Measurements from ENCODE around the gene STEEP1. TPM values are rescaled to one million over a fixed set of nuclear protein-coding genes. Genes with fewer than 3 reads are reported as not detected.

Gene STEEP1
- total RNA-seq, 1 experiment from 2014 or later = 30.4 TPM

GRCh38 chrX:119492463-119492862 lies 72.7 kb downstream of the STEEP1 start:
- H3K9ac ChIP-seq (ENCODE audit: extremely low read depth, insufficient read length, low read length) = no peak overlapping the region
- peaks cover 25% of the 10 kb centered on the region for H3K9me3 ChIP-seq (ENCODE audit: control insufficient read depth, low read depth, low read length)
- no peak overlapping the region for H2BK15ac ChIP-seq (ENCODE audit: low read depth, low read length)
- Mint-ChIP-seq H3K4me1 (peaks cover 7% of the 10 kb centered on the region in 2 experiments), H3K4me3 (no peak overlapping the region), H3K27me3 (ENCODE audit: low read depth) (peaks cover 3% of the 10 kb centered on the region; the same call in 1 of the 2 replicates), H3K9me3 (peaks cover 72% of the 10 kb centered on the region in 2 experiments), H3K36me3 (ENCODE audit: insufficient read depth in 1 of 3, low read depth in 3 of 3) (peaks cover 0 to under 1% (median 0%) of the 10 kb centered on the region in 3 experiments; a peak in 1 of 7 replicates), H3K27ac (no peak overlapping the region)
- H3T11ph ChIP-seq (ENCODE audit: low read length) = no peak overlapping the region
- H4K5ac ChIP-seq (ENCODE audit: insufficient read length, low read depth, low read length) = no peak overlapping the region
- no peak overlapping the region for H3K56ac ChIP-seq (ENCODE audit: insufficient read length, low read depth, low read length)
- H3K27me3 ChIP-seq (ENCODE audit: insufficient read depth, low read length) = no peaks in the 10 kb centered on the region
- H2BK12ac ChIP-seq (ENCODE audit: insufficient read length, low read depth, low read length) = no peak overlapping the region
- H3K18ac ChIP-seq (ENCODE audit: insufficient read length, low read depth, low read length) = no peak overlapping the region
- H4K20me1 ChIP-seq (ENCODE audit: control insufficient read depth, insufficient read depth, insufficient read length) = no peaks in the 10 kb centered on the region
- DNase-seq = no peak
- no peak overlapping the region for H3K4me2 ChIP-seq (ENCODE audit: insufficient read depth, insufficient read length, low read length)
- H2AK5ac ChIP-seq (ENCODE audit: insufficient read length, low read length) = no peak overlapping the region
- H2BK5ac ChIP-seq (ENCODE audit: insufficient read length, low read length) = no peak overlapping the region
- no CpG with 5 or more reads among the region's 2 CpGs for WGBS (ENCODE audit: extremely low coverage, insufficient read length, low lambda C conversion rate)
- no peak overlapping the region for H4K8ac ChIP-seq (replicated peaks; ENCODE audit: insufficient read length, low read depth, low read length)
- H3K4me1 ChIP-seq (ENCODE audit: insufficient read depth, low read length) = no peaks in the 10 kb centered on the region
- no peak overlapping the region for H2BK20ac ChIP-seq (ENCODE audit: low read depth, low read length, poor library complexity, severe bottlenecking)
- no peak overlapping the region for H3K27ac ChIP-seq (ENCODE audit: insufficient read length, low read depth, low read length)
- H3K79me1 ChIP-seq (ENCODE audit: insufficient read depth, low read depth, low read length, poor library complexity, severe bottlenecking) = no peaks in the 10 kb centered on the region
- H3K23ac ChIP-seq (ENCODE audit: insufficient read length, low read depth, low read length) = no peak overlapping the region
- H2BK120ac ChIP-seq (ENCODE audit: low read depth, low read length, poor library complexity, severe bottlenecking) = no peak overlapping the region
- no peak overlapping the region for H2AFZ ChIP-seq (ENCODE audit: low read length)
- H3K79me2 ChIP-seq (ENCODE audit: insufficient read depth, low read length) = no peaks in the 10 kb centered on the region
- H4K91ac ChIP-seq (ENCODE audit: insufficient read length, low read depth, low read length) = no peak overlapping the region
- no peak for TF ChIP-seq CTCF (conservative IDR thresholded peaks at IDR 0.05)
- H3K23me2 ChIP-seq (ENCODE audit: insufficient read length, low read depth, low read length, poor library complexity, severe bottlenecking) = no peaks in the 10 kb centered on the region
- H3K14ac ChIP-seq (ENCODE audit: insufficient read depth, low read length) = no peak overlapping the region
- H3K4ac ChIP-seq (ENCODE audit: low read depth, low read length) = no peak overlapping the region

Data from H9 (cell line).